ENCODE results near the gene SALL3.

- no peak for TF ChIP-seq POLR2AphosphoS5 (IDR thresholded peaks at IDR 0.05)
- TF ChIP-seq CTCF (IDR thresholded peaks at IDR 0.05): no peak
These were observed 6.1 kb upstream of the SALL3 start for GRCh38 chr18:78973357-78974083.
